ENCODE data around the gene NHLRC4. TPM values are rescaled to one million over a fixed set of nuclear protein-coding genes. Genes with fewer than 3 reads are reported as not detected.

Gene NHLRC4
- total RNA-seq, 1 experiment from 2014 or later: 0.92 TPM

GRCh38 chr16:586645-587590, 20.1 kb downstream of the NHLRC4 start:
- ChIA-PET POLR2A (interaction anchor here (0.6 to 1.4 kb wide), 3 partner anchors 14 to 175 kb away, joined by 3 to 6 read pairs (median 5); no protein-coding TSS in a partner anchor), CTCF (interaction anchor here (0.8 to 2.3 kb wide), 3 partner anchors 10 to 81 kb away, joined by 4 to 5 read pairs (median 5); no protein-coding TSS in a partner anchor)
- ATAC-seq (no peak), DNase-seq (ENCODE audit: low spot score) (no peak)
- H3K27ac Mint-ChIP-seq: no peak overlapping the region
- peaks cover 2% of the 10 kb centered on the region for H3K36me3 Mint-ChIP-seq
- TF ChIP-seq, protein P1, sequence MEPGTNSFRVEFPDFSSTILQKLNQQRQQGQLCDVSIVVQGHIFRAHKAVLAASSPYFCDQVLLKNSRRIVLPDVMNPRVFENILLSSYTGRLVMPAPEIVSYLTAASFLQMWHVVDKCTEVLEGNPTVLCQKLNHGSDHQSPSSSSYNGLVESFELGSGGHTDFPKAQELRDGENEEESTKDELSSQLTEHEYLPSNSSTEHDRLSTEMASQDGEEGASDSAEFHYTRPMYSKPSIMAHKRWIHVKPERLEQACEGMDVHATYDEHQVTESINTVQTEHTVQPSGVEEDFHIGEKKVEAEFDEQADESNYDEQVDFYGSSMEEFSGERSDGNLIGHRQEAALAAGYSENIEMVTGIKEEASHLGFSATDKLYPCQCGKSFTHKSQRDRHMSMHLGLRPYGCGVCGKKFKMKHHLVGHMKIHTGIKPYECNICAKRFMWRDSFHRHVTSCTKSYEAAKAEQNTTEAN (CRISPR knock-in tag; IDR thresholded peaks at IDR 0.05): no peak
- no peak for TF ChIP-seq GTF2I (CRISPR knock-in tag; conservative IDR thresholded peaks at IDR 0.05)
- TF ChIP-seq, protein P2, sequence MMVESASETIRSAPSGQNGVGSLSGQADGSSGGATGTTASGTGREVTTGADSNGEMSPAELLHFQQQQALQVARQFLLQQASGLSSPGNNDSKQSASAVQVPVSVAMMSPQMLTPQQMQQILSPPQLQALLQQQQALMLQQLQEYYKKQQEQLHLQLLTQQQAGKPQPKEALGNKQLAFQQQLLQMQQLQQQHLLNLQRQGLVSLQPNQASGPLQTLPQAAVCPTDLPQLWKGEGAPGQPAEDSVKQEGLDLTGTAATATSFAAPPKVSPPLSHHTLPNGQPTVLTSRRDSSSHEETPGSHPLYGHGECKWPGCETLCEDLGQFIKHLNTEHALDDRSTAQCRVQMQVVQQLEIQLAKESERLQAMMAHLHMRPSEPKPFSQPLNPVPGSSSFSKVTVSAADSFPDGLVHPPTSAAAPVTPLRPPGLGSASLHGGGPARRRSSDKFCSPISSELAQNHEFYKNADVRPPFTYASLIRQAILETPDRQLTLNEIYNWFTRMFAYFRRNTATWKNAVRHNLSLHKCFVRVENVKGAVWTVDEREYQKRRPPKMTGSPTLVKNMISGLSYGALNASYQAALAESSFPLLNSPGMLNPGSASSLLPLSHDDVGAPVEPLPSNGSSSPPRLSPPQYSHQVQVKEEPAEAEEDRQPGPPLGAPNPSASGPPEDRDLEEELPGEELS (CRISPR knock-in tag; IDR thresholded peaks at IDR 0.05): peak; percentile 4; the same call in 1 of the 2 replicates
- TF ChIP-seq ZNF121 (CRISPR knock-in tag; IDR thresholded peaks at IDR 0.05): no peak
- no peak for TF ChIP-seq TEAD1 (CRISPR knock-in tag; IDR thresholded peaks at IDR 0.05)
- TF ChIP-seq, protein P3, sequence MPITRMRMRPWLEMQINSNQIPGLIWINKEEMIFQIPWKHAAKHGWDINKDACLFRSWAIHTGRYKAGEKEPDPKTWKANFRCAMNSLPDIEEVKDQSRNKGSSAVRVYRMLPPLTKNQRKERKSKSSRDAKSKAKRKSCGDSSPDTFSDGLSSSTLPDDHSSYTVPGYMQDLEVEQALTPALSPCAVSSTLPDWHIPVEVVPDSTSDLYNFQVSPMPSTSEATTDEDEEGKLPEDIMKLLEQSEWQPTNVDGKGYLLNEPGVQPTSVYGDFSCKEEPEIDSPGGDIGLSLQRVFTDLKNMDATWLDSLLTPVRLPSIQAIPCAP (CRISPR knock-in tag; IDR thresholded peaks at IDR 0.05): 0 out of 2 replicates have a peak, but pooled peaks have one; percentile 53
- TF ChIP-seq, protein P4, sequence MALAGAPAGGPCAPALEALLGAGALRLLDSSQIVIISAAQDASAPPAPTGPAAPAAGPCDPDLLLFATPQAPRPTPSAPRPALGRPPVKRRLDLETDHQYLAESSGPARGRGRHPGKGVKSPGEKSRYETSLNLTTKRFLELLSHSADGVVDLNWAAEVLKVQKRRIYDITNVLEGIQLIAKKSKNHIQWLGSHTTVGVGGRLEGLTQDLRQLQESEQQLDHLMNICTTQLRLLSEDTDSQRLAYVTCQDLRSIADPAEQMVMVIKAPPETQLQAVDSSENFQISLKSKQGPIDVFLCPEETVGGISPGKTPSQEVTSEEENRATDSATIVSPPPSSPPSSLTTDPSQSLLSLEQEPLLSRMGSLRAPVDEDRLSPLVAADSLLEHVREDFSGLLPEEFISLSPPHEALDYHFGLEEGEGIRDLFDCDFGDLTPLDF (CRISPR knock-in tag; IDR thresholded peaks at IDR 0.05): no peak
- TF ChIP-seq RELA (CRISPR knock-in tag; IDR thresholded peaks at IDR 0.05; ENCODE audit: borderline replicate concordance): no peak
- TF ChIP-seq E2F5 (CRISPR knock-in tag; IDR thresholded peaks at IDR 0.05): no peak
- no peak for TF ChIP-seq AFF4 (CRISPR knock-in tag; IDR thresholded peaks at IDR 0.05; ENCODE audit: borderline replicate concordance)
- TF ChIP-seq OVOL2 (CRISPR knock-in tag; IDR thresholded peaks at IDR 0.05; ENCODE audit: borderline replicate concordance): no peak
- TF ChIP-seq NFE2L1 (CRISPR knock-in tag; IDR thresholded peaks at IDR 0.05): no peak
- TF ChIP-seq, protein P5, sequence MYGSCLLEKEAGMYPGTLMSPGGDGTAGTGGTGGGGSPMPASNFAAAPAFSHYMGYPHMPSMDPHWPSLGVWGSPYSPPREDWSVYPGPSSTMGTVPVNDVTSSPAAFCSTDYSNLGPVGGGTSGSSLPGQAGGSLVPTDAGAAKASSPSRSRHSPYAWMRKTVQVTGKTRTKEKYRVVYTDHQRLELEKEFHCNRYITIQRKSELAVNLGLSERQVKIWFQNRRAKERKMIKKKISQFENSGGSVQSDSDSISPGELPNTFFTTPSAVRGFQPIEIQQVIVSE (CRISPR knock-in tag; IDR thresholded peaks at IDR 0.05; ENCODE audit: borderline replicate concordance): no peak
- TF ChIP-seq NFYB (CRISPR knock-in tag; conservative IDR thresholded peaks at IDR 0.05; ENCODE audit: low read depth): no peak
- peaks cover 20% of the 10 kb centered on the region for H3K4me1 Mint-ChIP-seq
- no peaks in the 10 kb centered on the region for H3K9me3 Mint-ChIP-seq
- peak overlapping the region; percentile 89 for H3K4me3 Mint-ChIP-seq
- H3K27me3 Mint-ChIP-seq (ENCODE audit: low read depth): peaks cover 44% of the 10 kb centered on the region

Measured in WTC11 (cell line).